Sigmoid colon (tissue), 4 donors: Measurements from ENCODE around the gene SLC17A8.

ENCODE experiments used
- CTCF ChIP-seq, 4 experiments: fragments of 450-650 bp in 3 of 4; fragments of 200-600 bp in 1 of 4; IDR thresholded peaks; one replicate each; pipeline ENCODE4 v1.5.1; 2016 to 2019; ENCODE audit warnings: antibody characterized with exemption in 4 of 4, mild to moderate bottlenecking in 3 of 4, moderate library complexity in 2 of 4
- EP300 ChIP-seq, 4 donors: sonication (generic); formaldehyde crosslinking; IDR thresholded peaks; one replicate each; pipeline ENCODE4 v1.6.1; 2017; ENCODE audit warnings: antibody characterized with exemption in 4 of 4
- POLR2A ChIP-seq, 2 donors: fragments of 450-650 bp; IDR thresholded peaks; one replicate each; pipeline ENCODE4 v1.6.1; 2016; ENCODE audit warnings: antibody characterized with exemption in 2 of 2, mild to moderate bottlenecking in 2 of 2, moderate library complexity in 2 of 2
- POLR2AphosphoS5 ChIP-seq, 4 donors: sonication (generic); formaldehyde crosslinking; IDR thresholded peaks; one replicate each; pipeline ENCODE4 v1.6.1; 2017; ENCODE audit warnings: antibody characterized with exemption in 4 of 4

GRCh38 chr12:100339071-100339470, 17.8 kb upstream of the SLC17A8 start:
- TF ChIP-seq CTCF (IDR thresholded peaks at IDR 0.05) (no peak), EP300 (IDR thresholded peaks at IDR 0.05) (no peak), POLR2AphosphoS5 (IDR thresholded peaks at IDR 0.05) (no peak), POLR2A (IDR thresholded peaks at IDR 0.05) (no peak)
